SK-N-SH (cell line): Measurements from ENCODE around the gene WDR75. TPM values are rescaled to one million over a fixed set of nuclear protein-coding genes. Genes with fewer than 3 reads are reported as not detected.

Experiments used
- CTCF ChIA-PET: fragments of 300-600, 350-600 bp; formaldehyde crosslinking; extraction: SDS; loops from one replicate; lab custom pipeline; 2021; lab: Yijun Ruan, JAX
- POLR2A ChIA-PET: fragments of 350-600 bp; sonication (Branson Sonifier 250); formaldehyde crosslinking; extraction: SDS; loops from one replicate; lab custom pipeline; 2020; ENCODE audit warnings: antibody characterized with exemption, inconsistent platforms; lab: Yijun Ruan, JAX
- DNase-seq: peaks from one replicate; pipeline ENCODE4 v3.0.0; 2012
- H2AFZ ChIP-seq: fragments of 200-600 bp; sonication (generic); 2 replicates; pipeline ENCODE4 v1.8.1; 2016; ENCODE audit warnings: antibody characterized with exemption, mild to moderate bottlenecking, low read depth
- H3F3A ChIP-seq: fragments of 200-600 bp; sonication (generic); replicated peaks from 2 replicates; pipeline ENCODE3; 2016; ENCODE audit warnings: antibody characterized with exemption, mild to moderate bottlenecking; ENCODE audit not compliant: insufficient read depth
- H3K27ac ChIP-seq, 2 experiments: fragments of 200-500 bp in 1 of 2; fragments of 200-600 bp in 1 of 2; sonication (Bioruptor generic) in 1 of 2; sonication (generic), shearing (Covaris generic) in 1 of 2; 2 replicates each; pipeline versions ENCODE4 v1.5.1 to v1.6.1; 2014 to 2016; ENCODE audit warnings: low read depth in 2 of 2, inconsistent platforms in 1 of 2, low read length in 1 of 2, mild to moderate bottlenecking in 1 of 2, mixed read lengths in 1 of 2
- H3K27me3 ChIP-seq: fragments of 200-600 bp; sonication (generic), shearing (Covaris generic); 2 replicates; pipeline ENCODE4 v1.6.1; 2016; ENCODE audit warnings: mixed run types; ENCODE audit not compliant: insufficient read depth
- H3K36me3 ChIP-seq, 2 experiments: fragments of 200-500 bp in 1 of 2; fragments of 200-600 bp in 1 of 2; sonication (Bioruptor generic) in 1 of 2; sonication (generic) in 1 of 2; replicated peaks in 1 of 2; 2 replicates each; pipeline versions ENCODE3 to v1.5.1; 2014 to 2016; ENCODE audit warnings: low read length in 1 of 2, mild to moderate bottlenecking in 1 of 2; ENCODE audit not compliant: insufficient read depth in 2 of 2, control insufficient read depth in 1 of 2
- H3K4me1 ChIP-seq, 2 experiments: fragments of 200-500 bp in 1 of 2; fragments of 200-600 bp in 1 of 2; sonication (Bioruptor generic) in 1 of 2; sonication (generic), shearing (Covaris generic) in 1 of 2; 2 replicates each; pipeline versions ENCODE4 v1.5.1 to v1.6.1; 2014 to 2016; ENCODE audit warnings: low read depth in 1 of 2, low read length in 1 of 2, mixed run types in 1 of 2; ENCODE audit not compliant: insufficient read depth in 2 of 2, control insufficient read depth in 1 of 2
- H3K4me2 ChIP-seq: fragments of 200-600 bp; sonication (generic), shearing (Covaris generic); 2 replicates; pipeline ENCODE4 v1.6.1; 2017; ENCODE audit warnings: mixed run types
- H3K4me3 ChIP-seq, 2 experiments: fragments of 200-500 bp in 1 of 2; fragments of 200-600 bp in 1 of 2; sonication (Bioruptor generic) in 1 of 2; sonication (generic), shearing (Covaris generic) in 1 of 2; 2 replicates each; pipeline versions ENCODE4 v1.5.1 to v1.8.1; 2014 to 2016; ENCODE audit warnings: low read depth in 2 of 2, inconsistent platforms in 1 of 2, low read length in 1 of 2, mild to moderate bottlenecking in 1 of 2, mixed read lengths in 1 of 2, moderate library complexity in 1 of 2
- H3K79me2 ChIP-seq: fragments of 200-600 bp; sonication (generic); 2 replicates; pipeline ENCODE4 v1.8.1; 2017; ENCODE audit warnings: mild to moderate bottlenecking; ENCODE audit not compliant: insufficient read depth
- H3K9ac ChIP-seq: fragments of 200-600 bp; sonication (generic); 2 replicates; pipeline ENCODE4 v1.6.1; 2017; ENCODE audit warnings: mixed run types
- H3K9me2 ChIP-seq: fragments of 200-600 bp; sonication (generic); 2 replicates; pipeline ENCODE4 v1.6.1; 2017; ENCODE audit warnings: mixed run types
- H3K9me3 ChIP-seq: fragments of 200-600 bp; sonication (generic); 2 replicates; pipeline ENCODE4 v1.6.1; 2017; ENCODE audit warnings: mixed run types, mild to moderate bottlenecking, moderate library complexity
- H4K20me1 ChIP-seq: fragments of 200-600 bp; sonication (generic); 2 replicates; pipeline ENCODE4 v1.6.1; 2017; ENCODE audit warnings: mild to moderate bottlenecking, mixed run types; ENCODE audit not compliant: insufficient read depth
- CHD2 ChIP-seq: fragments of 150-350 bp; IDR thresholded peaks from 2 replicates; pipeline ENCODE4 v1.6.1; 2018; ENCODE audit warnings: low read length; ENCODE audit not compliant: partially characterized antibody
- CTCF ChIP-seq: fragments of 200-600 bp; sonication (generic); IDR thresholded peaks from 2 replicates; pipeline ENCODE4 v1.6.1; 2017; ENCODE audit warnings: antibody characterized with exemption, mild to moderate bottlenecking, moderate library complexity
- ELF1 ChIP-seq: IDR thresholded peaks from 2 replicates; pipeline ENCODE4 v1.4.0; 2012
- EZH2phosphoT487 ChIP-seq: fragments of 200-600 bp; sonication (generic); IDR thresholded peaks from 2 replicates; pipeline ENCODE4 v1.6.1; 2017; ENCODE audit warnings: low read depth, mixed run types, mild to moderate bottlenecking, antibody characterized with exemption, moderate library complexity, borderline replicate concordance
- GABPA ChIP-seq: IDR thresholded peaks from 2 replicates; pipeline ENCODE4 v1.4.0; 2012; ENCODE audit warnings: low read depth, mild to moderate bottlenecking
- IRF3 ChIP-seq: fragments of 150-350 bp; IDR thresholded peaks from 2 replicates; pipeline ENCODE4 v1.6.1; 2016; ENCODE audit warnings: mild to moderate bottlenecking, low read depth, low read length
- MEF2A ChIP-seq: IDR thresholded peaks from 2 replicates; pipeline ENCODE4 v1.4.0; 2012; ENCODE audit warnings: low read depth, borderline replicate concordance
- NRF1 ChIP-seq: IDR thresholded peaks from 2 replicates; pipeline ENCODE4 v1.6.1; 2012; ENCODE audit warnings: low read depth, mild to moderate bottlenecking, low read length
- POLR2AphosphoS5 ChIP-seq: IDR thresholded peaks from 2 replicates; pipeline ENCODE4 v1.6.1; 2012; ENCODE audit warnings: low read depth, low read length
- RFX5 ChIP-seq: IDR thresholded peaks from 2 replicates; pipeline ENCODE4 v1.6.1; 2012; ENCODE audit warnings: mild to moderate bottlenecking, improper control_type of control experiment, low read length
- SMC3 ChIP-seq: IDR thresholded peaks from 2 replicates; pipeline ENCODE4 v1.6.1; 2012; ENCODE audit warnings: low read depth, low read length, improper control_type of control experiment
- TCF12 ChIP-seq: IDR thresholded peaks from 2 replicates; pipeline ENCODE4 v1.4.0; 2012
- TEAD4 ChIP-seq: IDR thresholded peaks from 2 replicates; pipeline ENCODE4 v1.4.0; 2012; ENCODE audit warnings: mild to moderate bottlenecking, borderline replicate concordance; ENCODE audit not compliant: insufficient read depth
- USF1 ChIP-seq: IDR thresholded peaks from 2 replicates; pipeline ENCODE4 v1.4.0; 2012; ENCODE audit warnings: low read depth, borderline replicate concordance
- YY1 ChIP-seq: IDR thresholded peaks from 2 replicates; pipeline ENCODE4 v1.4.0; 2012; ENCODE audit warnings: low read depth, mild to moderate bottlenecking
- ZBTB33 ChIP-seq: IDR thresholded peaks from 2 replicates; pipeline ENCODE4 v1.4.0; 2012; ENCODE audit warnings: low read depth, borderline replicate concordance
- WGBS: methylation state at CpG from one replicate; pipeline ENCODE4 v1.1.6; 2017; ENCODE audit warnings: low lambda C conversion rate; 5-methylcytosine and 5-hydroxymethylcytosine counted together
- polyA plus RNA-seq, 3 experiments: library from polyadenylated mRNA; depleted of rRNA; stranded (reverse); fragments of >200 nt; gene quantifications; 2 replicates each; pipeline ENCODE4 v1.2.3, GENCODE V29; 2012

WDR75 gene
- polyA plus RNA-seq, 1 of the 3 experiments (the other 2 are of a cell fraction) = 25.6 TPM

- H3K9ac ChIP-seq = no peak overlapping the region
- H3K9me3 ChIP-seq = no peaks in the 10 kb centered on the region
- ChIA-PET CTCF (interaction anchor here (0.7 to 1.6 kb wide), 4 partner anchors 21 to 176 kb away, joined by 3 to 4 read pairs (median 3); no protein-coding TSS in a partner anchor), POLR2A (no interaction called here)
- no peaks in the 10 kb centered on the region for H4K20me1 ChIP-seq
- no peak overlapping the region for H3K4me3 ChIP-seq
- no peaks in the 10 kb centered on the region for H3K79me2 ChIP-seq
- WGBS = 59% methylated on average over 2 of the region's 2 CpGs
- H3K4me1 ChIP-seq = peaks cover 0 to 7% of the 10 kb centered on the region in 2 experiments; a peak in 1 of 4 replicates
- TF ChIP-seq ZBTB33 = no peak
- TF ChIP-seq RFX5 = no peak
- no peak for TF ChIP-seq IRF3
- no peak for TF ChIP-seq POLR2AphosphoS5
- no peak for TF ChIP-seq NRF1
- TF ChIP-seq TEAD4 = no peak
- TF ChIP-seq ELF1 = no peak
- no peak for TF ChIP-seq CTCF
- no peak for TF ChIP-seq YY1
- TF ChIP-seq USF1 = no peak
- H3K27ac ChIP-seq = no peak overlapping the region
- H3K4me2 ChIP-seq = no peak overlapping the region
- no peaks in the 10 kb centered on the region for H3K27me3 ChIP-seq
- H2AFZ ChIP-seq = no peak overlapping the region
- no peaks in the 10 kb centered on the region for H3K9me2 ChIP-seq
- DNase-seq = no peak
- no peaks in the 10 kb centered on the region for H3K36me3 ChIP-seq
- no peaks in the 10 kb centered on the region for H3F3A ChIP-seq
Measured at GRCh38 chr2:189485146-189485545, 43.9 kb downstream of the WDR75 start.

- H3K27me3 ChIP-seq = no peaks in the 10 kb centered on the region
- DNase-seq = no peak
- no peaks in the 10 kb centered on the region for H3K36me3 ChIP-seq
- no peak overlapping the region for H3K4me3 ChIP-seq
- no peak overlapping the region for H2AFZ ChIP-seq
- no peaks in the 10 kb centered on the region for H3K9me2 ChIP-seq
- no peaks in the 10 kb centered on the region for H3F3A ChIP-seq
- no peak overlapping the region for H3K27ac ChIP-seq
- H3K9me3 ChIP-seq = no peaks in the 10 kb centered on the region
- H3K4me1 ChIP-seq = peaks cover 0 to 7% of the 10 kb centered on the region in 2 experiments; a peak in 1 of 4 replicates
- CTCF ChIA-PET = interaction anchor here (1.2 to 1.6 kb wide), 2 partner anchors 20 to 174 kb away, joined by 3 to 4 read pairs; no protein-coding TSS in a partner anchor
- POLR2A ChIA-PET = no interaction called here
- H4K20me1 ChIP-seq = no peaks in the 10 kb centered on the region
- no peaks in the 10 kb centered on the region for H3K79me2 ChIP-seq
- H3K9ac ChIP-seq = no peak overlapping the region
- no peak overlapping the region for H3K4me2 ChIP-seq
- WGBS = 73% methylated on average over 6 of the region's 6 CpGs
- TF ChIP-seq MEF2A = no peak
- no peak for TF ChIP-seq ZBTB33
- TF ChIP-seq NRF1 = no peak
- no peak for TF ChIP-seq CTCF
- no peak for TF ChIP-seq RFX5
- TF ChIP-seq GABPA = no peak
- no peak for TF ChIP-seq TCF12
- no peak for TF ChIP-seq SMC3
- TF ChIP-seq EZH2phosphoT487 = no peak
- no peak for TF ChIP-seq CHD2
Measured at GRCh38 chr2:189486237-189486770, 45.0 kb downstream of the WDR75 start.
